Adrenal gland (tissue), 5 donors: ENCODE measurements around the gene PATJ.

Experiments
- CTCF ChIP-seq, 6 experiments: fragments of 450-650 bp in 4 of 6; fragments of 200-600 bp in 2 of 6; sonication (generic) in 1 of 6; IDR thresholded peaks; 1 replicate in 5 of 6; 2 replicates in 1 of 6; pipeline versions ENCODE4 v1.5.1 to v1.8.0; 2016 to 2021; ENCODE audit warnings: antibody characterized with exemption in 6 of 6, mild to moderate bottlenecking in 2 of 6, moderate library complexity in 1 of 6
- POLR2A ChIP-seq, 2 donors: fragments of 450-650 bp; IDR thresholded peaks; one replicate each; pipeline ENCODE4 v1.6.1; 2017; ENCODE audit warnings: antibody characterized with exemption in 2 of 2, mild to moderate bottlenecking in 2 of 2, moderate library complexity in 1 of 2
- donor health status: DM: no; HTN: no; CAD: no.

DNA sequence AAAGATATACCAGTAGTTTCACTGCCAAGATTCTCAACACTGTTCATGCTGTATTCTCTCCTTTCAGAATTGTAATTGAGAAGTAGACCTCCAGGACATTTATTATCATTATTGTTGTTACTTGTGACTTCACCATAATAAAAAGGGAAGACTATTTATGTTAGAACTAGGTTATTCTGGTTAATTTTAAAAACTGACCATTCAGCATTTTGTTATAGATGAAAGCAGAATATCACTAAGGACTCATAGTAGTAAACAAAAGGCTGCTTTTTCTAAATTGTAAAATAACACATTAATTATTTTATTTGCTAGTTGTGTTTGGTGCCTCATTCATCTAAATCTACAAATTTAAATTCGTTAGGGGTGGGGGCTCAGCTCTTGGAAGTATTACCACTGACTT, 210.4 kb downstream of the PATJ start:
- TF ChIP-seq CTCF (IDR thresholded peaks at IDR 0.05) (no peak), POLR2A (IDR thresholded peaks at IDR 0.05) (no peak)
